Measurements from ENCODE around the gene CLRN3. TPM values are rescaled to one million over a fixed set of nuclear protein-coding genes. Genes with fewer than 3 reads are reported as not detected.

Gene CLRN3, protein sequence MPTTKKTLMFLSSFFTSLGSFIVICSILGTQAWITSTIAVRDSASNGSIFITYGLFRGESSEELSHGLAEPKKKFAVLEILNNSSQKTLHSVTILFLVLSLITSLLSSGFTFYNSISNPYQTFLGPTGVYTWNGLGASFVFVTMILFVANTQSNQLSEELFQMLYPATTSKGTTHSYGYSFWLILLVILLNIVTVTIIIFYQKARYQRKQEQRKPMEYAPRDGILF
- total RNA-seq (2014; rRNA removed; shearing (Covaris generic)) (not detected in 2 replicates), polyA plus RNA-seq (2016; fragmentation: Nextera tagmentation; extraction: Ambion mirVana) (not detected in 2 replicates)
- long read RNA-seq, result 0 reads

DNA sequence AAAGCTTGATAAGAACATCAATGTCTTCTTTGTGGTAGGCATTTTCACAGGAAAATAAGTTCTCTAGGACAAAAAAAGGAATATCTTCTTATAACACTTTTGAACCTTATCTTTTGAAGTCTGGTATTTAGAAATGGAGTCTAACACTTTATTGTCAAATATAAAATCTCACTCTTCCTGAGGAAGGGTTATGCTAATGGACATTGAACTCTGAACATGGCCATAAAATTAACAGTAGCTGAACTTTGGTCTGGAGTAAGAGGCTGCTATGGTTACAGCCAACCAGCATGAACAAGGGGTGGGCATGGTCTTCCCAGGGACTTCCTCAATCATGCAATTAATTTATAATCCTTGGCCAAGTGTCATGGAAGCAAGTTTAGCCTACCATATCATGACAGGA, at the start of gene CLRN3:
Gene CLRN3, minus strand, starts transcription at position 199 of the 400 bp plus-strand sequence. Its CDS starts 157 bp downstream, at position 42.
- Mint-ChIP-seq H3K36me3 (ENCODE audit: low read depth) (no peaks in the 10 kb centered on the region), H3K27me3 (ENCODE audit: insufficient read depth, low read depth, poor library complexity) (peaks cover under 1% of the 10 kb centered on the region), H3K4me1 (0 out of 3 replicates have a peak, but pooled peaks cover under 1% of the 10 kb centered on the region), H3K27ac (no peak within 1 kb of the TSS), H3K9me3 (no peaks in the 10 kb centered on the region), H3K4me3 (no peak within 1 kb of the TSS)
- no peak within 1 kb of the TSS for H3K4me3 ChIP-seq
- ATAC-seq (no peak), DNase-seq (ENCODE audit: low spot score) (no peak)
- H3K36me3 ChIP-seq (ENCODE audit: insufficient read depth), result no peaks in the 10 kb centered on the region
- H3K27me3 ChIP-seq (ENCODE audit: insufficient read depth), result no peaks in the 10 kb centered on the region
- no peaks in the 10 kb centered on the region for H3K79me2 ChIP-seq (replicated peaks; ENCODE audit: insufficient read depth)
- TF ChIP-seq, protein P1, sequence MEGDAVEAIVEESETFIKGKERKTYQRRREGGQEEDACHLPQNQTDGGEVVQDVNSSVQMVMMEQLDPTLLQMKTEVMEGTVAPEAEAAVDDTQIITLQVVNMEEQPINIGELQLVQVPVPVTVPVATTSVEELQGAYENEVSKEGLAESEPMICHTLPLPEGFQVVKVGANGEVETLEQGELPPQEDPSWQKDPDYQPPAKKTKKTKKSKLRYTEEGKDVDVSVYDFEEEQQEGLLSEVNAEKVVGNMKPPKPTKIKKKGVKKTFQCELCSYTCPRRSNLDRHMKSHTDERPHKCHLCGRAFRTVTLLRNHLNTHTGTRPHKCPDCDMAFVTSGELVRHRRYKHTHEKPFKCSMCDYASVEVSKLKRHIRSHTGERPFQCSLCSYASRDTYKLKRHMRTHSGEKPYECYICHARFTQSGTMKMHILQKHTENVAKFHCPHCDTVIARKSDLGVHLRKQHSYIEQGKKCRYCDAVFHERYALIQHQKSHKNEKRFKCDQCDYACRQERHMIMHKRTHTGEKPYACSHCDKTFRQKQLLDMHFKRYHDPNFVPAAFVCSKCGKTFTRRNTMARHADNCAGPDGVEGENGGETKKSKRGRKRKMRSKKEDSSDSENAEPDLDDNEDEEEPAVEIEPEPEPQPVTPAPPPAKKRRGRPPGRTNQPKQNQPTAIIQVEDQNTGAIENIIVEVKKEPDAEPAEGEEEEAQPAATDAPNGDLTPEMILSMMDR (conservative IDR thresholded peaks at IDR 0.05; ENCODE audit: low read depth in 2 of 2), result no peak
- no peak for TF ChIP-seq EZH2phosphoT487 (IDR thresholded peaks at IDR 0.05; ENCODE audit: unreplicated experiment)
- TF ChIP-seq, protein P2, sequence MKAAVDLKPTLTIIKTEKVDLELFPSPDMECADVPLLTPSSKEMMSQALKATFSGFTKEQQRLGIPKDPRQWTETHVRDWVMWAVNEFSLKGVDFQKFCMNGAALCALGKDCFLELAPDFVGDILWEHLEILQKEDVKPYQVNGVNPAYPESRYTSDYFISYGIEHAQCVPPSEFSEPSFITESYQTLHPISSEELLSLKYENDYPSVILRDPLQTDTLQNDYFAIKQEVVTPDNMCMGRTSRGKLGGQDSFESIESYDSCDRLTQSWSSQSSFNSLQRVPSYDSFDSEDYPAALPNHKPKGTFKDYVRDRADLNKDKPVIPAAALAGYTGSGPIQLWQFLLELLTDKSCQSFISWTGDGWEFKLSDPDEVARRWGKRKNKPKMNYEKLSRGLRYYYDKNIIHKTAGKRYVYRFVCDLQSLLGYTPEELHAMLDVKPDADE (IDR thresholded peaks at IDR 0.05), result no peak
- TF ChIP-seq ZNF331 (CRISPR knock-in tag; IDR thresholded peaks at IDR 0.05; ENCODE audit: low read depth), result no peak
- no peak within 1 kb of the TSS for H3K4me2 ChIP-seq
- no peaks in the 10 kb centered on the region for H4K20me1 ChIP-seq (replicated peaks; ENCODE audit: insufficient read depth)
- H3K4me1 ChIP-seq (ENCODE audit: insufficient read depth), result no peaks in the 10 kb centered on the region
- no peak within 1 kb of the TSS for H3K27ac ChIP-seq (ENCODE audit: low read depth)
- no peak within 1 kb of the TSS for H2AFZ ChIP-seq
- H3K9me2 ChIP-seq (ENCODE audit: insufficient read depth), result no peaks in the 10 kb centered on the region; the same call in 1 of the 2 replicates
- H3F3A ChIP-seq (replicated peaks; ENCODE audit: low read depth), result no peaks in the 10 kb centered on the region

DNA sequence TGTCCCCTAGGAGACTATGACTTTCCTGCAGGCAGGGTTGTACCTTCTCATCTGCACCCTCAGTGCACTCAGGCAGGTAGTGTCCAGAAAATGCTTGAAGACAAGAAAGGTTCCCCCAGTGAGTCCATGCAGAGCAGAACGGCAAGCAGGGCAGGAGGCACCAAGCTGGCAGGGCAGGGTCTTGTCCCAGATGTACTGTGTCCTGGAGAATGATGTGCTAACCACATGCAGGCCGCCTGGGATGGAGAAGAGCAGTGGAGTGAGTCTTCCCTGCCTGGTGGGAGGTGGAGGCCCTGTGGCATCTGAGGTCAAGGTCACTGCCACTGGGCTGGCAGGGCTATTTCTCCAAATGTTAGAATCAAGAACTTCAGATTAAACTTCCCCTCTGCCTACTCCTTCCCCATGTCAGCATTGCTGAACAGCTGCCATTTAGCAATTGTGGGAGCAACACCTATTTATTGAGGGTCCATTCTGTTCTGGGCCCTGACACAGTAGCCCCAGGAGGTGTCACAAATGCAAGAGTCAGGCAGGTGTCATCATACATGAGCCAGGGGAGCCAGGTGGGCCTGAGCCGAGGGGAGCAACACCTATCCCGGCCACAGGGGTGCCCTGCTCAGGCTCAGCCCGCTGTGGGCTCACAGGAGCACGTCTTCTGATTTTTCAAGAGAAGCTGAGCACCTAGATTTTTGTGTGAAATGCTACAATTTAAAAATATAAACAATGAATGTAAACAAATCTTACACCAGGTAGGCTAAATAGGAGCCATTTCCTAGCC, 48.3 kb upstream of the CLRN3 start:
- H3K4me3 ChIP-seq, result no peak overlapping the region
- DNase-seq (ENCODE audit: low spot score), result peak; percentile 22
- no peak overlapping the region; the same call in 1 of the 2 replicates for H2AFZ ChIP-seq
- H3K79me2 ChIP-seq (replicated peaks; ENCODE audit: insufficient read depth), result no peaks in the 10 kb centered on the region
- no peaks in the 10 kb centered on the region for H3F3A ChIP-seq (replicated peaks; ENCODE audit: low read depth)
- peaks cover 11% of the 10 kb centered on the region; the same call in 1 of the 2 replicates for H3K9me2 ChIP-seq (ENCODE audit: insufficient read depth)
- no peak overlapping the region for H3K27ac ChIP-seq (ENCODE audit: low read depth)
- Mint-ChIP-seq H3K27ac (no peak overlapping the region), H3K4me3 (no peak overlapping the region), H3K27me3 (ENCODE audit: insufficient read depth, low read depth, poor library complexity) (peaks cover 4% of the 10 kb centered on the region), H3K9me3 (no peaks in the 10 kb centered on the region), H3K36me3 (ENCODE audit: low read depth) (no peaks in the 10 kb centered on the region), H3K4me1 (peaks cover 18% of the 10 kb centered on the region)
- no peaks in the 10 kb centered on the region for H3K36me3 ChIP-seq (ENCODE audit: insufficient read depth)
- peaks cover 7% of the 10 kb centered on the region; the same call in 1 of the 2 replicates for H3K4me1 ChIP-seq (ENCODE audit: insufficient read depth)
- peak; percentile 73 for ATAC-seq
- no peak overlapping the region for H3K4me2 ChIP-seq
- no peak for TF ChIP-seq CREB1 (CRISPR knock-in tag; IDR thresholded peaks at IDR 0.05; ENCODE audit: low read depth)
- no peak for TF ChIP-seq EZH2phosphoT487 (IDR thresholded peaks at IDR 0.05; ENCODE audit: unreplicated experiment)
- TF ChIP-seq, protein P1 (conservative IDR thresholded peaks at IDR 0.05; ENCODE audit: low read depth in 2 of 2), result no peak
- no peak for TF ChIP-seq NANOG (IDR thresholded peaks at IDR 0.05; ENCODE audit: borderline replicate concordance)
- no peak for TF ChIP-seq EZH2 (IDR thresholded peaks at IDR 0.05; ENCODE audit: low read depth, unreplicated experiment)
- H3K27me3 ChIP-seq (ENCODE audit: insufficient read depth), result no peaks in the 10 kb centered on the region
- H4K20me1 ChIP-seq (replicated peaks; ENCODE audit: insufficient read depth), result no peaks in the 10 kb centered on the region

Measured in GM23338 (cell line).